HFF-Myc (cell line): ENCODE measurements around the gene CILP2.

Experiments
- DNase-seq: peaks from one replicate; pipeline ENCODE4 v3.0.0-alpha.2; 2011; ENCODE audit warnings: low read depth; ENCODE audit errors: extremely low read depth
- H3K4me3 ChIP-seq: replicated peaks from 2 replicates; pipeline ENCODE4 v1.5.1; 2011; ENCODE audit warnings: low read depth, mild to moderate bottlenecking, control low read depth, low read length
- CTCF ChIP-seq: IDR thresholded peaks from 2 replicates; pipeline ENCODE4 v1.5.1; 2012; ENCODE audit warnings: mild to moderate bottlenecking, low read depth, low read length, control low read depth; ENCODE audit errors: missing control alignments

Gene CILP2

GRCh38 chr19:19492026-19492610 lies 45.9 kb upstream of the CILP2 start:
- TF ChIP-seq CTCF = no peak
- H3K4me3 ChIP-seq = no peak overlapping the region
- no peak for DNase-seq

GRCh38 chr19:19493841-19494546 lies 44.1 kb upstream of the CILP2 start:
- no peak for TF ChIP-seq CTCF
- DNase-seq = no peak
- H3K4me3 ChIP-seq = no peak overlapping the region

- DNase-seq = no peak
- H3K4me3 ChIP-seq = no peak overlapping the region
- no peak for TF ChIP-seq CTCF
Observed at GRCh38 chr19:19495614-19496603, 42.2 kb upstream of the CILP2 start.

GRCh38 chr19:19498255-19498991 lies 39.6 kb upstream of the CILP2 start:
- no peak for TF ChIP-seq CTCF
- no peak overlapping the region for H3K4me3 ChIP-seq
- no peak for DNase-seq

- no peak overlapping the region for H3K4me3 ChIP-seq
- DNase-seq = no peak
- TF ChIP-seq CTCF = no peak
Observed at GRCh38 chr19:19499272-19499995, 38.6 kb upstream of the CILP2 start.

- no peak for DNase-seq
- H3K4me3 ChIP-seq = no peak overlapping the region
- no peak for TF ChIP-seq CTCF
Observed at GRCh38 chr19:19500975-19501644, 37.0 kb upstream of the CILP2 start.
